HG02798 (cell line): Measurements from ENCODE around the gene TBCCD1.
"Not testable (repeated sequence)": the region's sequence is repeated elsewhere in the genome, so short reads cannot be mapped to it uniquely, and the experiment has no call there.

Experiments used
- ATAC-seq: cut with Tn5 transposase; IDR thresholded peaks from one replicate; pipeline ENCODE4 v1.9.1; 2021; ENCODE audit warnings: mild to moderate bottlenecking; ENCODE audit not compliant: unreplicated experiment, poor library complexity

TBCCD1 gene

DNA sequence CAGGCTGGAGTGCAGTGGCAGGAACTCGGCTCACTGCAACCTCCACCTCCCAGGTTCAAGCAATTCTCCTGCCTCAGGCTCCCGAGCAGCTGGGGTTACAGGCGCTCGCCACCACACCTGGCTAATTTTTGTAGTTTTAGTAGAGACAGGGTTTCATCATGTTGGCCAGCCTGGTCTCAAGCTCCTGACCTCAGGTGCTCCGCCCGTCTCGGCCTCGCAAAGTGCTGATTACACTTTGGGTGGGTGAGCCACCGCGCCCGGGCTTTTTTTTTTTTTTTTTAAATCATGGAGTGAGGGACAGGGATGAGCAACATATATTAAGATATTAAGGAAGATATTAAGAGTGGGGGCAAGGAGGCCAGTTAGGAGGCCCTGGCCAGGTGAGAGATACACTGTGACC lies 2.2 kb upstream of the TBCCD1 start:
- ATAC-seq = not testable (repeated sequence)

DNA sequence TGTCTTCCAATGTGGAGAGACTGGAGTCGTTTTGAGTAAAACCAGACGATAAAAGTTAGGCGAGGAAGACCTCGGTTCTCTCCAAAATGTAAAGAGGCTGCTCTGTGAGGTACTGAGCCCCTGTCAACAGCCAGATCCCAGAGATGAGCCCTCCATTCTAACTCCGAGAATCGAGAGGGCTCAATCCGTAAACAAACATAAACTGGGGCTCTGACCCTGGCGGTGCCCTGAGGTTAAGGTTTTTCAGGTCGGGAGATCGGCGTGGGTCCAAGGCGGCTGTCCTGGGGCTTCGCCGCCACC lies 417 bp downstream of the TBCCD1 start:
- ATAC-seq = no peak

DNA sequence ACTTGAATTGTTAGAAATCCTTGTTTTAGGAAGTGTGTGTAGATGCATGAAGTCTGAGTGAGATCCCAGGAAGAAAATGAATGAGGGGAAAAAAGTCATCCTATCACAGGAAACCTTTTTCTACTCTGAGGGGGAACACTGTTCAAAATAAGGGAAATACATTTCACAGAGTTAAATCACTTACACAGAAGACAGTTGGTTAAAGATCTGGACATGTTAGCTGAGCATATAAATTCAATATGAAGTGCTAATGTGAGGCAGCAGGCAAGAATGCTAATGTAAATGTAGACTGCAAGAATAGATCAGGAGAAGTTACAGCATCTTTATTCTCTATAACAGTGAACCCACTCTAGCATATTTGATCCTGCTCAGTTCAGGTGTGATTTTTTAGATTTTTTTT lies 2.6 kb downstream of the TBCCD1 start:
- no peak for ATAC-seq

DNA sequence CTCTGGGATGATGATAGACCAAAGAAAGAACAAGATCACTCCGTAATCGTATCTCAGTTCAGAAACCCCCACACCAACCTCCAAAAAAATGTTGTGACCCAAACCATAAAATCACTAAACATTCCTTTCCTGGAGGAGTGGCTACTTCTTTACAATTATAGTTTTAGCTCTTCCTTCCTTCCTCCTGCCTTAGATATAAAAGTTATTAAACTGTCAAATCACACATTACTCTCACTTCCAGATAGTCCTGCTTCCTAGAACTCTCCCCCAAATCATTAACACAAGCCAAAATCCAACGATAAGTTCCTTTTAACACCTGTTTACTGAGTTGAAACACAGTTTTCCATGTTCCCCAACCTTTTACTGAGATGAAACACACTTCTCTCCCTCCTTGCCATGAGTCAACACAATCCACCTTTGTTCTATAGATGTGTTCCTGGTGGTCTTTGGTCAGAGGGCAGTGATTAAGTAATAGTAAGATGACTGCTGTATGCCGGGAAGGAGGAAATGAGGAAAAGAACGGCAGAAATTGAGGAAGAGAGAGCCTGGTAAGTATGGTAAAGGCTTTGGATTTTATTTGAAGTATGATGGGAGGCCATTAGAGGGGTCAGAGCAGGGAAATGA lies 14.6 kb downstream of the TBCCD1 start:
- no peak for ATAC-seq

DNA sequence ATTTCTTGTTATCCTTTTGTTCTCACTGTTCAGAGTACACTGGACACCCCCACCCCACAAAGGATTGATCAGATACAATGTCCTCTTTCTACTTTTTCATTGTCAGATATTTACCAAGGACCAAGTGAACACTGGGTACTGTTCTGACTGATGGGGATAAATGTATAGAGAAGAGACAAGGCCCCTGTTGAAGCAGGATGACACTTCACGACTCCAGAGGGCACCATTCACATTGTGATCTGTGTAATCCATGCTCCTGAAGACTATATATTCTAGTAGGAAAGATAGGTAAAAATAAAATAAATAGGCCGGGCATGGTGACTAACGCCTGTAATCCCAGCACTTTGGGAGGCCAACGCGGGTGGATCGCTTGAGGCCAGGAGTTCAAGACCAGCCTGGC lies 15.8 kb downstream of the TBCCD1 start:
- ATAC-seq = no peak

DNA sequence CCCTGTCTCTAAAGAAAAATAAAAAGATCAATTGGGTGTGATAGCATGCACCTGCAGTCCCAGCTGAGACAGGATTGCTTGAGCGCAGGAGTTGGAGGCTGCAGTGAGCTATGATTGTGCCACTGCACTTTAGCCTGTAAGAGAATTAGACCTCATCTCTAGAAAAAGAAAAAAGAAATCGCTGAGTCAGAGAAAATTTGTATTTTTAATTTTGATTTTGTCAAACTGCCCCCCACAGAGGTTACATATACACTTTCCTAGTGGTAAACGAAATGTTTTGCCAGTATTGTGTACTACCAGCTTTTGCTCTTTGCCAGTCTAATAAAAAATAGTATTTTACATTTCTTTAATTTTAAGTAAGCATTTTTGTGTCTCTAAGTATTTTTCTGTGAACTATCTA lies 17.6 kb downstream of the TBCCD1 start:
- no peak for ATAC-seq

DNA sequence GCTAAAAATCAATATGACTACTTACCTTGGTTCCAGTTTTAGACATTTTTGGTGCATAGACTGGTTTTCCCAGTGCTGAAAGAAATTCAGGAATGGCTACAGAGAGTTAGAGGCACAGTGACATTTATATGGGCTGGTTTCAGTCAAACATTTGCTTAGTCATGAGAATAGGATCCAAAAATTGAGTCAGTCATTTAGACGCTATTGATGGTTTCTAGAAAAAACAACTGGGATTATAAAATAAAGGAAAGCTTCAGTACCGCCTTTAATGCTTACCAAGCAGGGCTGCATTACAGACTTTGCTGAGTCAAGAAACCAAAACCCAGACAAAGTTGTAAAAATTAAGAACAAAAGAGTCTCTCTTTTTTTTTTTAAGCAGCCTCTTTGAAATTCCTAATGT lies 22.9 kb downstream of the TBCCD1 start, which contains the start of gene CRYGS:
Gene CRYGS, minus strand, starts transcription at position 100 of the 400 bp plus-strand sequence. Its CDS starts 54 bp downstream, at position 46.
- no peak for ATAC-seq

DNA sequence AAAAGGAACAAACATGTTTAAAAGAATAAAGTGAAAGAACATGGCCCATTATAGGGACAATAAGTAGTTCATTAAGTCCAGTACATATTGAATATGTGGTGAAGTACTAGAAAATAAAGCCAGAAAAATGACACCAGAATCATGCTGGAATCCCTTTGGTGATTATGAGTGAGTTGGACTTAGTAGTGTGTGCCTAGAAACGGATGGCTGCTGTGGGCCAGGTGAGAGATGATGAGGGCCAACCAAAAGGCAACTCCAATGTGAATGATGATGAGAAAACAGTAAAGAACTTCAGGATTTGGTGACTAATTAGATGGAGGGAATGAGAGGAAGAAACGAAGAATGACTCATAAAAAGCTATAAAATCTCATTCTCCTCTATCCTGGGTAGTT lies 26.3 kb downstream of the TBCCD1 start:
- no peak for ATAC-seq

DNA sequence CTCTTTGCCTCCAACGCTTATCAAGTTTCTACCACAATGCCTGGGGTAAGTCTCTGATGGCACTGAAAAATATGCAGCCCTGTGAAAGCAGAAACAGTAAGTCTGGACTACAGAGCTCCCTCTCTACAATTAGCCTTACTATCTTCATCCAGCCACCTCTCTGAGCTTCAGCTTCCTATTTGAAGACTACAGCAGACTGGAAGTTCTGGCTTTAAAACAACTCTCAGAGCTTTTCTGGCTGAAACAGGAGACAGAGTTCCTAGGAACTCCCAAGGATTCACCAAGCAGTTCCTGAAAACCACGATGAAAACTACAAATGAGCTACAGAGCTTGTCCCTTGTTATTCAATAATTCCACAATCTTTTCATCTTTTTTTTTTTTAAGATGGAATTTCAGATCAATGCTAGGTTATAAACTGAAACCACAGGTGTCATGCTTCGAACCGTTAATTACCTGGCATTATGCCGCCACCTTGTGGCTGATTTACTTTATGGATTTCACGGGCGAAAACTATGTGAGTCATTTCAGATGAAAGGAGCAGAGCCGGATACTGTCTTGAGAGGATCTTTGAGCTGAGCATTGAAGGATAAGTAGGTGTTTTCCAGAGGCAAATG lies 26.8 kb downstream of the TBCCD1 start:
- peak; percentile 66 for ATAC-seq

DNA sequence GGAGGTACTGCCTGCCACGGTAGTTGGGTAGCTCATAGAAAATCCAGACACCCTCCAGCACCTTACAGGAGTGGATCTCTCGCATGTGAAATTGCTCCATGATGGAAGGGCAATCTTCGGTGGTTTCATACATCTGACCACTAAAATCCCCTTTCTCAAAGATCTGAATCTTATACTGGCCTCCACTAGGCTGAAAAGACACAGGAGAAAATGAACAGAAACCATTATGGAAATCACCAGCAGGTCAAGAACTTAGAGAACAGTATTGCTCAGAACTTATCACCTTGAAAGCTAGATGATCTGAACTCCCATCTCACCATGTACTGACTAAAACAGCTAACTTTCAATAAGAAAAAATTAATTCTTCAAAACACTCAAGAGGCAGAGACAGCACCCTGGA lies 28.4 kb downstream of the TBCCD1 start:
- ATAC-seq = peak; percentile 39

DNA sequence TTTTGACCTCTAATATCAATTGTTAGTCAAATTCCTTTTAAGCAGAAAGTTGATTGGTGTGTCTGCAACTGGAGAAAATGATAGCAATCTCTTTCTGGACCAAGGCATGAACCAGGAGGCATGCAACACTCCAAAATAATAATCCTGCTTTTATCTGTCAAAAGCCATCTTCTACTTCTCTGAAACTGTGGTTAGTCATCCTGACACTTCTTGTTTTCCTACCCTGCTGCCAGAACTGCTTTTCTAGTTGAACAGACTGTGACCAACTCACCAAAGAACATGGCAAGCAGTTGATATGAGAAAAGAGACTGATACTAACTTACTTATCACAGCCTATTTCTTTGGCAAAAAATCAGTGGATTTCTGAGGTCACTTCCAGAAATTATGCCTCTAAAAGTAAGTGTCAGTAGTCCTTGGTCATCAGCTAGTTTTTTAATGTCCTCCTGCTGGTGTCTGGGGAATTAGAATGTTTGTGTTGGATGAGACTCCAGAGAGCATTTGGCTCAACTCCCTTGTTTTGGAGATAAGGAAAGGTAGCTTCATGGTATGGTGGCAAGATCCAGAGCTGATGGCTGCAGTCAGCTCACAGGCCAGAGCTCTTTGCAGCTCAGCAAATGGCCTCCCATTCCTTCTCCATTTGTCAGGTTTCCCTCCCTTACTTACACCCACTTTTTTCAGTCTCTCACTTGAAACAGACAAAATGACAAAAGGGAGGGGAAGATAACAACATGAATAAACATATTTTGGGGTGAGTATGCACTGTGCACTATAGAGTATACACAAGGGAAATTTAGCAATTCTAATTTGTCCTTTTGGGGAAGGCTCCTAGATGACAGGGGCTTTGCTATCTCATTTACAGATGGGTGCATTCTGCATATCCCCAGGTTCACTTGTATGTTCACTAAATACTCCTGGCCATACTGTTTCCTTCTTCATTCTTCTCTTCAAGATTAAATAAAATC lies 30.0 kb downstream of the TBCCD1 start:
- ATAC-seq = no peak

DNA sequence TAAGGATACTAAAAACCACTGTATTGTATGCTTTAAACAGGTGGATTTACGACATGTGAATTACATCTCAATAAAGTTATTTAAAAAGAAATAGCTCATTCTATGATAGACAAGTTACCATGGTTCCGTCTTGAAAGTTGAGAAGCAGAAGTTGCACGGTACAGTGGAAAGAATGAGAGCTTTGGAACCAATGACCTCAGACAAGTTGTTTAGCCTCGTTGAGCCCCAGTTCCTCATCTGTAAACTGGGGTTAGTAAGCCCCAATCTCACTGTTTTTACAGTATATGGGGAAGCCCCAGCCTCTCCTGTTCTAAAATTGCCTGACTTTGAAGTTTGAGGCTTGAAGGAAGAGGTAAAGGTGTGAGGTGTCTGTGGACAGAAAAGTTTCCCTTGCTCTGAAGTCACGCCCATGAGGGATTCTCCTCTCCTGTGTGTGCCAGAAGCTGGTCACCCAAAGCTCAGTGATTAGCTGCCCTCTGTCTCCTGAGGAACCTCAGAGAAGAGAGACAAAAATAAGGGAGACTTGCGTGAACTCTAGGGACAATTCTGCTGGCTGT lies 32.9 kb downstream of the TBCCD1 start:
- ATAC-seq = peak; percentile 82

DNA sequence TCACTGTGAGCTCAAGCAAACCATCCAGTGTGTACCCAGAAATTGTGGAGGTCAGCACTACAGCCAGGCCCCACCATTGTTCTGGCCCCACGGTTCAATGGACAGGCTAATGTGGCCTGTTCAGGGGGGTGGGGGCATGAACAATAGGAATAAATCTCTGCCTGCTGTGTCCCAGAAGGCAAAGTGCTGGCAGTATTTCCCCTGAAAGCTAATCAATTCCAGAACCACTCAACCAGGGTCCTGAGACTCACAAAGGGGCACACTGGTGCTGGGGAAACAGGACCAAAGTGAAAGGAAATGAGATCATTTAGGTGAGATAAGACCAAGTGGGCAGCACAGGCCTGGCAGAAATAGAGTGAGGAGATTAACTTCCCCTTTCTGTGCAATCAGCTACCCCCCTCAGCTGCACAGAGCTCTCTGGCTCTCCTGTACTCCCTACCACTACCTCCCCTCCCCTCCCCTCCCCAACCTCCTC lies 34.5 kb downstream of the TBCCD1 start:
- ATAC-seq = peak; percentile 47

DNA sequence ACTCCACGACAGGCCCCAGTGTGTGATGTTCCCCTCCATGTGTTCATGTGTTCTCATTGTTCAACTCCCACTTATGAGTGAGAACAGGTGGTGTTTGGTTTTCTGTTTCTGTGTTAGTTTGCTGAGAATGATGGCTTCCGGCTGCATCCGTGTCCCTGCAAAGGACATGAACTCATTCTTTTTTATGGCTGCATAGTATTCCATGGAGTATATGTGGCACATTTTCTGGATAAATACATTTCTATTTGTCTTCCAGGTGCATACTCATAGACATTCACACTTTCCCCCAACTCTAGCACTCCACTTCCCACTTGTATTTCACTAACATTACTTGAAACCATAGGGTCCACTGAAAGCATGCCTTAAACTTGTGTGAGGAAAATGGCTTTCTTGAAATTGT lies 35.4 kb downstream of the TBCCD1 start:
- ATAC-seq = not testable (repeated sequence)

DNA sequence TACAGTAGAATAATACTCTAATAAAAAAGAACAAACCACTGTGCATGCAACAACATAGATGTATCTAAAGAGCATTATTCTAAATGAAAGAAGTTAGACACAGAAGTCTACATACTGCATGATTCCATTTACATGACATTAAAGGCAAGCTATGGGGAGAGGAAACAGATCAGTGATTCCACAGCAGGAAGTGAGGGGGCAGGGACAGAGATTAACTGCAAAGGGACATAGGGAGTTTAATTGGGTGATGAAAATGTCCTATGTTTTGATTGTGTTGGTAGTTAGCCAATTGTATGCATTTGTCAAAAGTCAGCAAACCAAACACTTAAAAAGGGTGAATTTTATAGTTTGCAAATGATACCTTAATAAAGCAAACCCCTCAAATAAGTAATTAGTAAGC lies 36.7 kb downstream of the TBCCD1 start:
- ATAC-seq = no peak

DNA sequence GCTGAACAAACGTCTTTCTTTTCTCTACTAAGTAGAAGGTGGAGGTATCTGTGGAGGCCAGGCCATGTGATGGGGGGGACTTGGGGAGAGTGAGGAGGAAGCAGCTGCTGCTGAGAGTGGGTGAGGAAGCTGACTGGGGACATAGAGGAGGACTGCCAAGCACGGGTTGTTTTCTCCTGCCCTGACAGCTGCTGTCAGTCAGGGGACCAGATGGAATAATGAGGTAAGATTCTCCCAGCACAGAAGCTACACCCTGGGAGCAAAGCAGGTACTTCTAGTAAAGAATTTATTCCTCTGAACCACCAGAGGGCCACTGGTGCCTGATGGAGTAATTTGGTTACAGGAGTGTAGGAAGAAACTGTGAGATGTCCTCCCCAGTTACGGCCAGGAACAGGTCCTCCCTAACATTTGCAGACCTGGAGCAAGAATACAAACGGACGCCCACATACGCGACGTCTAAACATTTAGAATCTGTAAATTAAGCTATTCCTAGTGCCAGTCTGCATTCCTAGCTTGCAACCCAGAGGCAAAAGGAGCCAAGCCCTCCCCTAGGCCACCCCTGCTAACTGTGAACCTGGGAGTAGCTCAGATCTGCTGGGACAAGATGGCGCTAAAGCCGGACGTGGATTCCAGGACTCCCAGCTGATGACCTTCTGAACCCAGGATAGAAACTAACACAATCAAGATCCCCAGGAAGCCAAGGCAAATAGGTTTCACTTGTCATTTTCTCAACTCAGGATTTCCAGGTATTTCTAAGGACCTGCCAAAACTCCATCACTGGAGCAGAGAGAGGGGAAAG lies 37.7 kb downstream of the TBCCD1 start:
- no peak for ATAC-seq

DNA sequence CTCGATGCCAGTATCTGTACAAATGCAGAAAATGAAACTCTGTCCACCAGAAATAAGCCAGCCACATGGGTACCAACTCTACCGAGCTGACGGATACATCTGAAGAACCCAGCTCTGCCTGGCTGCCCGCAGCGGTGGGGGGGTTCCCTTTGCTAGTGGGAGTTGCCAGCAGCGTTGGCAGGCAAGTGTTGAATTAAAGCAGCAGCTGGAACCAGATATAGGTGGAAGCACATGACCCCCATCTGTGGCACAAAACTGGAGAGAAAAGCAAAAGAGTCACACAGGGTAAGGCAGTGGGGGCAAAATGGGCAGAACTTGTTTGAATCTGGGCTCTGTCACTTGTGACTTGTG lies 40.9 kb downstream of the TBCCD1 start:
- peak; percentile 44 for ATAC-seq

DNA sequence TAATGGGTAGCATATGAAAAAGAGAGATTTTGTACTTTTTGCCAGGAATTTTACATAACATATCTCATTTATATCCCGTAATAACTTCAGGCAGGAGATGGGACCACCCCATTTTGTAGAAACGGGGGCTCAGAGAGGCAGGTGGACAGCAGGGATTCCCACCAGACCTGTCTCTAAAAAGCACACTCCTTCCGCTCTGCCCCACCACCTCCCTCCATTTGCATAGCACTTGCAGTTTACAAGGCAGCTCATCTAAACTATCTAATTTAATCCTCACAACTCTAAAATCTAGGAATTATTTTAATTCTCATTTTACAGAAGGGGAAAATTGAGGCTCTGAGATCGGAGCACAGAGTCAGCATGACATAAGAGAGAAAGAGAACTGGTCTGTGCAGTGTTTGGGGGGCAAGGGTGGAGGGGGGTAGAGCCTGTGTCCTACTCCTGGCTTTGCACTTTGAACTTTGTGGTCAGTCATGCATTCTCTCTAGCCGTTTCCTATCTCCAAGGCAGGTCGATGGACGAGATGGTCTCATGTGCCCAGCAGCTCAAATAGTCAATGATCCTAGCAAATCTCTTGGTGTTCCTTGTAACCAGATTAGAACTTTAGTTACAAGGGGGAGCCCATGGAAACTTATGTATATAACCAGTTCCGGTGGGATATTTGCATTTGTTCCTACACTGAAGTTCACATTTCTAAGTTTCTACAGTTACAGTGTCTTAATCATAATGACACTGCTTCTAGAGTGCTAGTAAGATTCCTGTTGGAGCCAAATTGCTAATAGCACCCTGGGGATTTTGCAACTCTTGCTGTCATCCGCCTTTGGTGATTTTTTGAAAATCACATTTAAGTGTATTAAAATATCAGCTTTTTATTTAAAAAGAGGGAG lies 41.5 kb downstream of the TBCCD1 start:
- ATAC-seq = peak; percentile 24

DNA sequence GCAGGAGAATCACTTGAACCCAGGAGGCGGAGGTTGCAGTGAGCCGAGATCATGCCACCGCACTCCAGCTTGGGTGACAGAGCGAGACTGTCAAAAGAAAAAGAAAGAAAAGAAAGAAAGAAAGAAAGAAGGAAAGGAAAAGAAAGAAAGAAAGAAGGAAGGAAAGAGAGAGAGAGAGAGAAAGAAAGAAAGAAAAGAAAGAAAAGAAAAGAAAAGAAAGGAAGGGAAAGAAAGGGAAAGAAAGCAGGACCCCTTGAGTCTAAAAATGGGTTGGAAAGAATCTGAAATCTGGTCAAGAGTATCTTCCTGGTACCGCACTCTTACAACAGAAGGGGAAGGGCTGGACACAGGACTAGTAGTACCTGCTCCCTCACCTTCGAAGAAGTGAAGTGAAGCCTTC lies 42.5 kb downstream of the TBCCD1 start:
- ATAC-seq = no peak
